ENCODE measurements around the gene CPVL. TPM values are rescaled to one million over a fixed set of nuclear protein-coding genes. Genes with fewer than 3 reads are reported as not detected.

Gene CPVL
- total RNA-seq, 1 experiment from 2014 or later = 1.1 TPM

GRCh38 chr7:29131678-29132077 lies 14.7 kb downstream of the CPVL start:
- no TSS peak for BruUV-seq (replicated peaks)
- Histone ChIP-seq H3K27me3 (ENCODE audit: control insufficient read depth, insufficient read depth, low read length) (peaks cover 13% of the 10 kb centered on the region), H3K9me3 (ENCODE audit: control insufficient read depth, insufficient read depth, low read depth, low read length) (no peaks in the 10 kb centered on the region), H3K4me1 (ENCODE audit: control insufficient read depth, insufficient read depth, low read length) (no peaks in the 10 kb centered on the region), H3K4me3 (ENCODE audit: low read depth in 2 of 2, low read length in 2 of 2) (no peak overlapping the region), H3K27ac (ENCODE audit: low read length) (no peak overlapping the region), H3K36me3 (ENCODE audit: control insufficient read depth, insufficient read depth, low read length) (no peaks in the 10 kb centered on the region)
- intact Hi-C loops (cut with micrococcal nuclease; ENCODE audit: unreplicated experiment) (no loop called here), in situ Hi-C loops (cut with HindIII; ENCODE audit: low pct_unique_long_range_greater_than_20kb, low sequenced_read_pairs) (no loop called here)
- DNase-seq (ENCODE audit: low read depth, low spot score) = no peak
- POLR2A ChIA-PET = no interaction called here
- TF ChIP-seq SIN3A (IDR thresholded peaks at IDR 0.05; ENCODE audit: borderline replicate concordance, insufficient read depth, low read depth, low read length) (no peak), POLR2AphosphoS5 (IDR thresholded peaks at IDR 0.05; ENCODE audit: low read depth, low read length) (no peak), REST (IDR thresholded peaks at IDR 0.05; ENCODE audit: insufficient read depth in 1 of 2, low read depth in 2 of 2, low read length in 1 of 2) (no peak), TCF7L2 (IDR thresholded peaks at IDR 0.05; ENCODE audit: low read depth, low read length) (no peak), CTCF (IDR thresholded peaks at IDR 0.05) (no peak)
- no peak for ATAC-seq
- CTCF ChIA-PET = no interaction called here

GRCh38 chr7:29130096-29130495 lies 16.2 kb downstream of the CPVL start:
- BruUV-seq (replicated peaks) = no TSS peak
- Histone ChIP-seq H3K27me3 (ENCODE audit: control insufficient read depth, insufficient read depth, low read length) (peaks cover 11% of the 10 kb centered on the region), H3K4me3 (ENCODE audit: low read depth in 2 of 2, low read length in 2 of 2) (no peak overlapping the region), H3K9me3 (ENCODE audit: control insufficient read depth, insufficient read depth, low read depth, low read length) (no peaks in the 10 kb centered on the region), H3K36me3 (ENCODE audit: control insufficient read depth, insufficient read depth, low read length) (no peaks in the 10 kb centered on the region), H3K4me1 (ENCODE audit: control insufficient read depth, insufficient read depth, low read length) (no peaks in the 10 kb centered on the region), H3K27ac (ENCODE audit: low read length) (no peak overlapping the region)
- ATAC-seq (no peak), DNase-seq (ENCODE audit: low read depth, low spot score) (no peak)
- in situ Hi-C loops (cut with HindIII; ENCODE audit: low pct_unique_long_range_greater_than_20kb, low sequenced_read_pairs) = no loop called here
- ChIA-PET POLR2A (no interaction called here), CTCF (no interaction called here)
- TF ChIP-seq CTCF (IDR thresholded peaks at IDR 0.05) = no peak
- intact Hi-C loops (cut with micrococcal nuclease; ENCODE audit: unreplicated experiment) = no loop called here

- no peak overlapping the region for H3K27ac ChIP-seq (ENCODE audit: low read length)
- POLR2A ChIA-PET = no interaction called here
- intact Hi-C loops (cut with micrococcal nuclease; ENCODE audit: unreplicated experiment) = no loop called here
- in situ Hi-C loops (cut with HindIII; ENCODE audit: low pct_unique_long_range_greater_than_20kb, low sequenced_read_pairs) = no loop called here
- H3K36me3 ChIP-seq (ENCODE audit: control insufficient read depth, insufficient read depth, low read length) = no peaks in the 10 kb centered on the region
- no peak overlapping the region for H3K4me3 ChIP-seq (ENCODE audit: low read depth in 2 of 2, low read length in 2 of 2)
- ATAC-seq = no peak
- no TSS peak for BruUV-seq (replicated peaks)
- H3K9me3 ChIP-seq (ENCODE audit: control insufficient read depth, insufficient read depth, low read depth, low read length) = no peaks in the 10 kb centered on the region
- no peaks in the 10 kb centered on the region for H3K4me1 ChIP-seq (ENCODE audit: control insufficient read depth, insufficient read depth, low read length)
- no peak for DNase-seq (ENCODE audit: low read depth, low spot score)
- CTCF ChIA-PET = no interaction called here
- H3K27me3 ChIP-seq (ENCODE audit: control insufficient read depth, insufficient read depth, low read length) = peaks cover 6% of the 10 kb centered on the region
- TF ChIP-seq SIN3A (IDR thresholded peaks at IDR 0.05; ENCODE audit: borderline replicate concordance, insufficient read depth, low read depth, low read length) = no peak
- TF ChIP-seq CTCF (IDR thresholded peaks at IDR 0.05) = no peak
- TF ChIP-seq TCF7L2 (IDR thresholded peaks at IDR 0.05; ENCODE audit: low read depth, low read length) = no peak
- TF ChIP-seq POLR2AphosphoS5 (IDR thresholded peaks at IDR 0.05; ENCODE audit: low read depth, low read length) = no peak
- TF ChIP-seq REST (IDR thresholded peaks at IDR 0.05; ENCODE audit: insufficient read depth in 1 of 2, low read depth in 2 of 2, low read length in 1 of 2) = no peak
These were observed 18.8 kb downstream of the CPVL start for GRCh38 chr7:29127527-29127926.

Measured in Panc1 (cell line).